ENCODE measurements around the gene KSR2. TPM values are rescaled to one million over a fixed set of nuclear protein-coding genes. Genes with fewer than 3 reads are reported as not detected.
"Not testable (repeated sequence)": the region's sequence is repeated elsewhere in the genome, so short reads cannot be mapped to it uniquely, and the experiment has no call there.

KSR2 gene
- total RNA-seq, 2 experiments from 2014 or later, result not detected

- Mint-ChIP-seq H3K27ac (no peak overlapping the region), H3K27me3 (ENCODE audit: low read depth) (no peaks in the 10 kb centered on the region), H3K4me3 (no peak overlapping the region), H3K36me3 (ENCODE audit: low read depth) (no peaks in the 10 kb centered on the region), H3K9me3 (ENCODE audit: insufficient read depth) (peaks cover 3% of the 10 kb centered on the region), H3K4me1 (ENCODE audit: low read depth) (no peaks in the 10 kb centered on the region)
- ChIA-PET CTCF (no interaction called here), POLR2A (no interaction called here)
- ATAC-seq (no peak), DNase-seq (no peak)
These were observed 207.2 kb downstream of the KSR2 start for GRCh38 chr12:117761528-117762100.

- CTCF ChIA-PET, result no interaction called here
- H3K9me3 Mint-ChIP-seq (ENCODE audit: insufficient read depth), result peaks cover 3% of the 10 kb centered on the region
- H3K27me3 Mint-ChIP-seq (ENCODE audit: low read depth), result no peaks in the 10 kb centered on the region
- no peak overlapping the region for H3K27ac Mint-ChIP-seq
- no peak overlapping the region for H3K4me3 Mint-ChIP-seq
- no peak for ATAC-seq
- no peak for DNase-seq
- no peaks in the 10 kb centered on the region for H3K36me3 Mint-ChIP-seq (ENCODE audit: low read depth)
- no peaks in the 10 kb centered on the region for H3K4me1 Mint-ChIP-seq (ENCODE audit: low read depth)
- POLR2A ChIA-PET, result no interaction called here
These were observed 207.8 kb downstream of the KSR2 start for GRCh38 chr12:117760990-117761389.

- H3K4me1 Mint-ChIP-seq (ENCODE audit: low read depth), result no peaks in the 10 kb centered on the region
- CTCF ChIA-PET, result no interaction called here
- H3K36me3 Mint-ChIP-seq (ENCODE audit: low read depth), result no peaks in the 10 kb centered on the region
- DNase-seq (no peak), ATAC-seq (no peak)
- H3K27me3 Mint-ChIP-seq (ENCODE audit: low read depth), result no peaks in the 10 kb centered on the region
- no peak overlapping the region for H3K4me3 Mint-ChIP-seq
- POLR2A ChIA-PET, result no interaction called here
- no peaks in the 10 kb centered on the region for H3K9me3 Mint-ChIP-seq (ENCODE audit: insufficient read depth)
- H3K27ac Mint-ChIP-seq, result no peak overlapping the region
These were observed 218.1 kb downstream of the KSR2 start for GRCh38 chr12:117750657-117751056.

GRCh38 chr12:117749431-117749830 lies 219.4 kb downstream of the KSR2 start:
- Mint-ChIP-seq H3K27me3 (ENCODE audit: low read depth) (no peaks in the 10 kb centered on the region), H3K4me3 (no peak overlapping the region), H3K4me1 (ENCODE audit: low read depth) (no peaks in the 10 kb centered on the region), H3K36me3 (ENCODE audit: low read depth) (no peaks in the 10 kb centered on the region), H3K9me3 (ENCODE audit: insufficient read depth) (no peaks in the 10 kb centered on the region), H3K27ac (no peak overlapping the region)
- ChIA-PET POLR2A (no interaction called here), CTCF (no interaction called here)
- ATAC-seq (no peak), DNase-seq (no peak)

GRCh38 chr12:117746358-117746757 lies 222.4 kb downstream of the KSR2 start:
- H3K27ac Mint-ChIP-seq; H3K4me3 Mint-ChIP-seq; H3K9me3 Mint-ChIP-seq (ENCODE audit: insufficient read depth); H3K27me3 Mint-ChIP-seq (ENCODE audit: low read depth); CTCF ChIA-PET; POLR2A ChIA-PET; DNase-seq; ATAC-seq; H3K36me3 Mint-ChIP-seq (ENCODE audit: low read depth); H3K4me1 Mint-ChIP-seq (ENCODE audit: low read depth): not testable (repeated sequence)

GRCh38 chr12:117744418-117744817 lies 224.4 kb downstream of the KSR2 start:
- no peaks in the 10 kb centered on the region for H3K9me3 Mint-ChIP-seq (ENCODE audit: insufficient read depth)
- no peaks in the 10 kb centered on the region for H3K27me3 Mint-ChIP-seq (ENCODE audit: low read depth)
- H3K4me1 Mint-ChIP-seq (ENCODE audit: low read depth), result no peaks in the 10 kb centered on the region
- CTCF ChIA-PET, result no interaction called here
- no peak for DNase-seq
- no peak for ATAC-seq
- H3K36me3 Mint-ChIP-seq (ENCODE audit: low read depth), result no peaks in the 10 kb centered on the region
- no peak overlapping the region for H3K27ac Mint-ChIP-seq
- H3K4me3 Mint-ChIP-seq, result no peak overlapping the region
- POLR2A ChIA-PET, result no interaction called here

GRCh38 chr12:117743761-117744160 lies 225.0 kb downstream of the KSR2 start:
- no peaks in the 10 kb centered on the region for H3K27me3 Mint-ChIP-seq (ENCODE audit: low read depth)
- DNase-seq (no peak), ATAC-seq (no peak)
- ChIA-PET POLR2A (no interaction called here), CTCF (no interaction called here)
- H3K36me3 Mint-ChIP-seq (ENCODE audit: low read depth), result no peaks in the 10 kb centered on the region
- H3K9me3 Mint-ChIP-seq (ENCODE audit: insufficient read depth), result no peaks in the 10 kb centered on the region
- no peak overlapping the region for H3K27ac Mint-ChIP-seq
- H3K4me1 Mint-ChIP-seq (ENCODE audit: low read depth), result no peaks in the 10 kb centered on the region
- H3K4me3 Mint-ChIP-seq, result no peak overlapping the region

GRCh38 chr12:117742721-117743120 lies 226.1 kb downstream of the KSR2 start:
- Mint-ChIP-seq H3K9me3 (ENCODE audit: insufficient read depth) (no peaks in the 10 kb centered on the region), H3K4me3 (no peak overlapping the region), H3K27me3 (ENCODE audit: low read depth) (no peaks in the 10 kb centered on the region), H3K27ac (no peak overlapping the region), H3K36me3 (ENCODE audit: low read depth) (no peaks in the 10 kb centered on the region), H3K4me1 (ENCODE audit: low read depth) (no peaks in the 10 kb centered on the region)
- no peak for ATAC-seq
- DNase-seq, result no peak
- POLR2A ChIA-PET, result no interaction called here
- CTCF ChIA-PET, result no interaction called here

GRCh38 chr12:117738233-117738632 lies 230.6 kb downstream of the KSR2 start:
- no peaks in the 10 kb centered on the region for H3K36me3 Mint-ChIP-seq (ENCODE audit: low read depth)
- no peaks in the 10 kb centered on the region for H3K27me3 Mint-ChIP-seq (ENCODE audit: low read depth)
- no peaks in the 10 kb centered on the region for H3K4me1 Mint-ChIP-seq (ENCODE audit: low read depth)
- ChIA-PET POLR2A (no interaction called here), CTCF (no interaction called here)
- no peak overlapping the region for H3K4me3 Mint-ChIP-seq
- DNase-seq, result no peak
- no peak for ATAC-seq
- H3K9me3 Mint-ChIP-seq (ENCODE audit: insufficient read depth), result no peaks in the 10 kb centered on the region
- H3K27ac Mint-ChIP-seq, result no peak overlapping the region

GRCh38 chr12:117733549-117733805 lies 235.3 kb downstream of the KSR2 start:
- DNase-seq (no peak), ATAC-seq (no peak)
- H3K36me3 Mint-ChIP-seq (ENCODE audit: low read depth), result no peaks in the 10 kb centered on the region

GRCh38 chr12:117732761-117733548 lies 235.8 kb downstream of the KSR2 start:
- no peaks in the 10 kb centered on the region for H3K27me3 Mint-ChIP-seq (ENCODE audit: low read depth)
- no peak for ATAC-seq
- POLR2A ChIA-PET, result no interaction called here
- H3K4me3 Mint-ChIP-seq, result no peak overlapping the region
- CTCF ChIA-PET, result no interaction called here
- no peak overlapping the region for H3K27ac Mint-ChIP-seq
- no peaks in the 10 kb centered on the region for H3K4me1 Mint-ChIP-seq (ENCODE audit: low read depth)
- no peaks in the 10 kb centered on the region for H3K9me3 Mint-ChIP-seq (ENCODE audit: insufficient read depth)
- H3K36me3 Mint-ChIP-seq (ENCODE audit: low read depth), result no peaks in the 10 kb centered on the region
- no peak for DNase-seq

More at GRCh38 chr12:117733549-117733805, 235.3 kb downstream of the KSR2 start:
- Mint-ChIP-seq H3K27me3 (ENCODE audit: low read depth) (no peaks in the 10 kb centered on the region), H3K9me3 (ENCODE audit: insufficient read depth) (no peaks in the 10 kb centered on the region), H3K4me3 (no peak overlapping the region), H3K4me1 (ENCODE audit: low read depth) (no peaks in the 10 kb centered on the region), H3K27ac (no peak overlapping the region)
- CTCF ChIA-PET, result no interaction called here
- POLR2A ChIA-PET, result no interaction called here

GRCh38 chr12:117731131-117731530 lies 237.7 kb downstream of the KSR2 start:
- H3K27ac Mint-ChIP-seq; H3K9me3 Mint-ChIP-seq (ENCODE audit: insufficient read depth); H3K4me1 Mint-ChIP-seq (ENCODE audit: low read depth); ATAC-seq; CTCF ChIA-PET; DNase-seq; H3K36me3 Mint-ChIP-seq (ENCODE audit: low read depth); POLR2A ChIA-PET; H3K27me3 Mint-ChIP-seq (ENCODE audit: low read depth); H3K4me3 Mint-ChIP-seq: not testable (repeated sequence)

- ChIA-PET POLR2A (interaction anchor here (0.6 kb wide), 1 partner anchor 485 kb away, joined by 3 read pairs; no protein-coding TSS in a partner anchor), CTCF (no interaction called here)
- Mint-ChIP-seq H3K27me3 (ENCODE audit: low read depth) (no peaks in the 10 kb centered on the region), H3K27ac (no peak overlapping the region), H3K36me3 (ENCODE audit: low read depth) (no peaks in the 10 kb centered on the region), H3K4me1 (ENCODE audit: low read depth) (no peaks in the 10 kb centered on the region), H3K9me3 (ENCODE audit: insufficient read depth) (no peaks in the 10 kb centered on the region), H3K4me3 (no peak overlapping the region)
- ATAC-seq (no peak), DNase-seq (no peak)
These were observed 241.5 kb downstream of the KSR2 start for GRCh38 chr12:117727301-117727700.

Data from activated CD8-positive, alpha-beta T cell treated with anti-CD3 and anti-CD28 coated beads, Interleukin-2, amount 10 ng/mL, durations not matched to agents 7 days and 5 days (primary cell).